GM18520 (cell line): ENCODE results near the gene KLK4.
A peak's percentile ranks its signal among the peaks of the same experiment; 100 is the strongest.

Source experiments
- ATAC-seq: cut with Tn5 transposase; IDR thresholded peaks from one replicate; pipeline ENCODE4 v1.9.1; 2021; ENCODE audit not compliant: unreplicated experiment

The KLK4 gene, protein sequence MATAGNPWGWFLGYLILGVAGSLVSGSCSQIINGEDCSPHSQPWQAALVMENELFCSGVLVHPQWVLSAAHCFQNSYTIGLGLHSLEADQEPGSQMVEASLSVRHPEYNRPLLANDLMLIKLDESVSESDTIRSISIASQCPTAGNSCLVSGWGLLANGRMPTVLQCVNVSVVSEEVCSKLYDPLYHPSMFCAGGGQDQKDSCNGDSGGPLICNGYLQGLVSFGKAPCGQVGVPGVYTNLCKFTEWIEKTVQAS

DNA sequence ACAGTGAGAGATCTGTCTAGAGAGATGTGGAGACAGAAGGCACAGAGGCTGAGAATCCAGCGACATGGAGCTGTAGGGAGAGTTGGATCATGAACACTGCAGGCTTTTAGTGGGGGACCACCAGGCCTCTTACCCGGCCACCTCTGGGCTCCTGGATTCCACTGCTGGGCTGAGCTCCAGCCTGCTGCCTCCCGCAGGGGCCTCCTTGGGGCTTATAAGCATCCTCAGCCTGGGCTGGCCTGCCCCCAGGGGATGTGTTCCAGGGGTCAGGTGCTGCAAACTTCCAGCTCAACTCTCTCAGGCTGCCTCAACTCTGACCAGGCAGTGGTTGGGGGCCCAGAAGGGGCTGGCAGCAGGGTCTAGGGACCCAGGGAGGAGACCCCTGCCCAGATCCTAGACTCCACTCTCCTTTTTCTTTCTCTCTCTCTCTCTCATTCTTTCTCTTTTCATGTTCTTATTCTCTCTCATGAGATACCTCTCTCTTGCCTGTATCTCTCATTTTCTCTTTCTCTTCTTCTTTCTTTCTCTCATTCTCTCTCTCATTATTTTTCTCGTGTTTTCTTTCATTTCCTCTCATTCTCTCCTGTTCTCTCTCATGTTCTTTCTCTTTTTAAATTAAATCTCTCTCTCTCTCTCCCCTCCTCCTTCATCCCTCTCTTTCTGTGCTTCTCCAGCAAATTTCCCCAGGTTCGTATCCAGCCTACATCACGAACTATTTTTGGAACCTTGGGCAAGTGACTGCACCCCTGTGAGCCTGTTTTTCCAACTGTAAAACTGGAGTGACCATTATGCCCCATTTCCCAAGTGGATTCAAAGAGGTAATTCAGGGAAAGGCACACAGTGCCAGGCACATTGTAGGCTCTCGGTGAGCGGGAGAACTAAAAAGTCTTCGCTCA, at the start of gene KLK4:
Gene KLK4, minus strand, starts transcription at position 190 of the 896 bp plus-strand sequence. CDS start 657 bp downstream, outside the sequence.
- no peak for ATAC-seq

DNA sequence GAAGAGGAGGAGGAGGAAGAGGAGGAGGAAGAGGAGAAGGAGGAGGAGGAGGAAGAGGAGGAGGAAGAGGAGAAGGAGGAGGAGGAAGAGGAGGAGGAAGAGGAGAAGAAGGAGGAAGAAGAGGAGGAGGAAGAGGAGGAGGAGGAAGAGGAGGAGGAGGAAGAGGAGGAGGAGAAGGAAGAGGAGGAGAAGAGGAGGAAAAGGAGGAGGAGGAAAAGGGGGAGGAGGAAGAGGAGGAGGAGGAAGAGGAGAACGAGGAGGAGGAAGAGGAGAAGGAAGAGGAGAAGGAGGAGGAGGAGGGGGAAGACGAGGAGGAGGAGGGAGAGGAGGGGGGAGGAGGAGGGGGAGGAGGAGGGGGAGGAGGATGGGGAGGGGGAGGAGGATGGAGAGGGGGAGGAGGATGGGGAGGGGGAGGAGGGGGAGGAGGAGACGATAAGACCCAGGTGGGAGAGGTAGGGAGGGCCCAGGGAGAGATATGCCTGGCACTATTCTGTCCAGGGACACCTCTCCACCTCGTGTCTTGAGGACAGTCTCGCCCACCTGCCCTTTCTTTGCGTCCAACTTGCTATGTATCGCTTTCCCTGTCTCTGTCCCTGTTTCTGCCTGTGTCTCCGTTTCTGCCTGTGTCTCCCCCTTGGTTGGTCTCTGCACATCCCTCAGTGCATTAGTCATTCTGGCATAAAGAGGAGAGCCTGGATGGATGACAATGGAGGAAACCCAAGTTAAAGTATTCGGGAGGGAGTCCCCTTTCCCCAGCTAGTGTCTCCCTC, 48.7 kb upstream of the KLK4 start:
- no peak for ATAC-seq

DNA sequence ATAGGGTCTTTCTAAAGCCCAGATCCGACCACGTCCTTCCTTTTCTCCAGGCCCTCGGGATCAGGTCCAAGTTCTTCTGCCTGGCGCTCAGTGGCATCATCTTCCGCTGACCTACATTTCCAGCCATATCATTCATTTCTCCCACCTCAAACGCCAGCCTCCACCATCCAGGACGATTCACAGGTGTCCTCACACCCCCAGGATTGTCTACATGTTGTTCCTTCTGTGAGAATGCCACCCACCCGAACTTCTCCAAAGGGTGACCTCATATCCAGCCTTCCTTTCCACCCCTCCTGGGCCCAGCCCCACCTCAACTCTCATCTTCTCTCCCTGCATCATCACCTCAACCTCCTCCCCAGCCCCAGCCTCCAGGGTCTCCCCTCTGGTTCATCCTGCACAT, 46.4 kb upstream of the KLK4 start:
- no peak for ATAC-seq

- ATAC-seq = no peak
Observed at GRCh38 chr19:50952910-50953309, 41.7 kb upstream of the KLK4 start, which contains the start of gene KLK5. TSS of gene KLK5 (minus strand) at chr19:50953038. CDS start at chr19:50952657, 381 bp downstream.

- ATAC-seq = no peak
Observed at GRCh38 chr19:50949861-50950260, 38.7 kb upstream of the KLK4 start.

DNA sequence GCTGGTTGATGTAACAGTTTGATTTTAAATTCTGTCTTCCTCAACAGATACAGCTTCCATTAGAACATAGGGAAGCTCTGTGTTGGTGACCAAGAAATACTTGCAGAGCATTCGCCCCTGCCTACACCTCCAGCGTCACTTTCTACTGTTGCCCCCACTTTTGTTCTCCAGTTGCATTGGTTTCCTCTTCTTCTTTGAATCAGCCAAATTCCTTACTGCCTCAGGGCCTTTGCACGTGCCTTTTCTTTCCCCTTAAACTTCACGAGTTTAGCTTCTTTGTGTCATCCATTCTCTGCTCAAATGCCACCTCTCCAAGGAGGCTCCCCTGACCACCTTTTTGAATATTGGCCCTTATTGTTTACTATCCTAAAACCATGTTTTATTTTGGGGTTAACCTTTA, 35.9 kb upstream of the KLK4 start:
- no peak for ATAC-seq

- no peak for ATAC-seq
Observed at GRCh38 chr19:50944795-50945194, 33.6 kb upstream of the KLK4 start.

GRCh38 chr19:50943074-50943828, 32.1 kb upstream of the KLK4 start:
- no peak for ATAC-seq

DNA sequence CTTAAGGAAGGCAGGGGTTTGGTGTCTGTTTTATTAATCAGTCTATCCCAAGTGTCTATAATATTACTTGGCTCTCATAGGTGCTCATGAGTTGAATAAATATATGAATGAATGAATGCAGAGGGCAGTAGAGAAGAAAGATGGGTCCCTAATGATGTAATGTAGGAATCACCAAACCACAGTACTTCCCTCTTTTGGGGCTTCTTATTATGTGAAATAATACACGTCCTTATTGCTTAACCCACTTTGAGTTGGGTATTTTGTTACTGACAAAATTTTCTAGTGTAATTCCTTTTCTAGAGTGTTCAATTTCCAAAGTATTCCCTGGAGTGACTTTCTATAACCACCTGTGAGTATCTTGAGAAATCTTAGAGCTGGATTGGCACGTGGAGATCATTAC, 28.4 kb upstream of the KLK4 start:
- no peak for ATAC-seq

- ATAC-seq = no peak
Observed at GRCh38 chr19:50933640-50934039, 22.4 kb upstream of the KLK4 start.

- ATAC-seq = no peak
Observed at GRCh38 chr19:50932690-50933083, 21.5 kb upstream of the KLK4 start.

- ATAC-seq = no peak
Observed at GRCh38 chr19:50932018-50932689, 21.0 kb upstream of the KLK4 start.

DNA sequence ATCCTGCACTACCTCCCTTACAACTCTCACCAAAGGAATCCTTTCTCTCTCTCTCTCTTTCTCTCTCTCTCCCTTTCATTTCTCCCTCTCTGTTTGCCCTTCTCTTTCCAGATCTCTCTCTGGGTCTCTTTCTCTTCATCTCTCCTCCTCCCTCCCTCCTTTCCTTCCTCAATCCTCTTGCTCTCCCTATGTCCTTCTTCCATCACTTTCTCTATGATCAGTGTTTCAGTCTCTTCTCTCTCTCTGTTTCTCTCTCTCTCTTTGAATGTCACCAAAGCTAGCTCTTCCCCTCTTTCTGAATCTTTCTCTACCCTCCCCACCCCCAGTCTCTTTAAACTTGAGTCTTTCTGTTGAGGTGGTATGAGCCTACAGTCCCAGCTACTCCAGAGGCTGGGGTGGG, 19.8 kb upstream of the KLK4 start:
- ATAC-seq = no peak

- no peak for ATAC-seq
Observed at GRCh38 chr19:50928831-50929230, 17.6 kb upstream of the KLK4 start.

DNA sequence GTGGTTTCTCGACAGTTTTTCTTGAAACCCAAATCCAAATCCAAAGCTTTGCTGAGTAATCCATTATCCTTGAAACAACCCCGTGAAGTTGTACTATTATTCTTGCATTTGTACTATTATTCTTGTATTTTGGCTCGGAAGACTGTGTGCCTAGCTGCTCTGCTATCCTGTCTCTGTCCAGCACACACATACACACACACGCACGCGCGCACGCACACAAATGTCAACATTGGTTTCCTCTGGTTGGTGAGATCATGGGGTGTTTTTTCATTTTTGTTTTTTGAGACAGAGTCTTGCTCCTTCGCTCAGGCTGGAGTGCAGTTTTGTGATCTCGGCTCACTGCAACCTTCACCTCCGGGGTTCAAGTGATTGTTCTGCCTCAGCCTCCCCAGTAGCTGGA, 14.9 kb upstream of the KLK4 start:
- no peak for ATAC-seq

GRCh38 chr19:50925734-50926133, 14.5 kb upstream of the KLK4 start:
- ATAC-seq = no peak

DNA sequence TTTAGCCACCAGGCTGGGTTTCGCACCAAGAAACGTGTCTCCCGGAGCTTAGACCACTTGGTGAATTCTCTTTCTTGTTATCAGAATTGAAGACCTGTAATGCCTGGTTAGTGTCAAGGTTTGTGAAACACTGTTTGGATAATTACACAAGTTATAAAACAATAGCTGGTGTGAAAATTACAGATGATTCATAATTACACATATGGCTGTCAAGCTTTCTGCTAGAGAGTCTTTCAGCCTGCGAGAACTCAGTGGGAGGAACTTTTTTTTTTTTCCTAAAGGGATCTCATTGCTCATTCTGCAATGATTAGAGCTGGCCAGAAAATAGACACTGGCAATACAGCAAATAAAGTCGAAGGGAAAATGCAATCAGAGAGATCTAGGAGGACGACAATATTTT, 13.4 kb upstream of the KLK4 start:
- no peak for ATAC-seq

DNA sequence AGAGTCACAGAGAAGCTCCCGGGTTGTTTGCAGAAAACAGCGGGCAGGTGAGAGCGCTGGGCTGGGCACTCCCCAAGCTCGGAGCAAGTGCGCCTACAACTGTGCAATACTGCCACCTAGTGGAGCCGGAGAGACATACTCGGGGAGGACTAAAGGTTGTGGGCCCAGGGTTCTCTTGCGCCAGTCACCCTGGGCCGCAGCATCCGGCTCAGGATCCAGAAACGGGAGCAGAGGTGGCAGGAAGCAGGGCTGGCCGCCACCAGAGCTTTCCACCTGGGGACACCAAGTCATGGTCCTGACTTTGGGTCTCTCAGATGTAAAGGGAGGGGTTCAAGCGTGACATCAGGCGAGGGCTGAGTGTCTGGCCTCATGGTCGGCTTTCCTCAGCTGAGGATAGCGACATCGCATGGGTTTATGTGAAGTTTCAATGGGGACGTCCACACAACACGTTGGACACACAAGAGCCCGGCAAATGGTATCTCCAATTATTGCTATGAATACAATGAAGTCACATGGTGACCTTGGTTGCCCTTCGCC, 11.2 kb upstream of the KLK4 start:
- peak; percentile 58 for ATAC-seq

GRCh38 chr19:50921426-50922316, 10.5 kb upstream of the KLK4 start:
- no peak for ATAC-seq
